ENCODE data around the gene TEX22. TPM values are rescaled to one million over a fixed set of nuclear protein-coding genes. Genes with fewer than 3 reads are reported as not detected.

TEX22 gene
- total RNA-seq, 1 donor from 2014 or later = not detected

GRCh38 chr14:105416671-105417070, 18.3 kb downstream of the TEX22 start:
- TF ChIP-seq CTCF (IDR thresholded peaks at IDR 0.05) = no peak
- DNase-seq (ENCODE audit: low spot score in 2 of 2) = no peak
- Histone ChIP-seq H3K9me3 (no peaks in the 10 kb centered on the region), H3K27me3 (no peaks in the 10 kb centered on the region), H3K27ac (no peak overlapping the region), H3K4me3 (no peak overlapping the region), H3K36me3 (no peaks in the 10 kb centered on the region), H3K4me1 (peaks cover 10 to 27% of the 10 kb centered on the region in 2 donors)
- intact Hi-C loops (cut with DNase I) = loop anchor here (10.0 kb wide), 1 partner anchor 172 kb away; the partner anchor contains the start of gene BTBD6

- Histone ChIP-seq H3K9me3 (no peaks in the 10 kb centered on the region), H3K36me3 (no peaks in the 10 kb centered on the region), H3K4me1 (peaks cover 10 to 32% of the 10 kb centered on the region in 2 donors), H3K27me3 (no peaks in the 10 kb centered on the region), H3K4me3 (no peak overlapping the region), H3K27ac (no peak overlapping the region)
- no peak for DNase-seq (ENCODE audit: low spot score in 2 of 2)
- intact Hi-C loops (cut with DNase I) = loop anchor here (2.0 to 10.0 kb wide), 3 partner anchors 63 to 173 kb away; partner anchors contain the start of genes BTBD6 and TEDC1
- no peak for TF ChIP-seq CTCF (IDR thresholded peaks at IDR 0.05)
These were observed 19.4 kb downstream of the TEX22 start for GRCh38 chr14:105417690-105418121.

GRCh38 chr14:105418269-105419194, 20.2 kb downstream of the TEX22 start:
- Histone ChIP-seq H3K9me3 (no peaks in the 10 kb centered on the region), H3K4me3 (peak overlapping the region; percentile 70 to 88), H3K4me1 (peaks cover 10 to 32% of the 10 kb centered on the region in 2 donors), H3K36me3 (no peaks in the 10 kb centered on the region), H3K27ac (no peak overlapping the region), H3K27me3 (no peaks in the 10 kb centered on the region)
- TF ChIP-seq CTCF (IDR thresholded peaks at IDR 0.05) = no peak
- intact Hi-C loops (cut with DNase I) = loop anchor here (2.0 to 10.0 kb wide), 3 partner anchors 62 to 174 kb away; partner anchors contain the start of genes BTBD6 and TEDC1
- no peak for DNase-seq (ENCODE audit: low spot score in 2 of 2)

GRCh38 chr14:105419195-105420091, 21.1 kb downstream of the TEX22 start, which contains the start of gene MTA1:
Gene MTA1, plus strand, starts transcription at chr14:105419827. Its CDS starts 209 bp downstream, at chr14:105420036.
- H3K4me3 ChIP-seq = peak within 1 kb of the TSS; percentile 70 to 88
- H3K9me3 ChIP-seq = no peaks in the 10 kb centered on the region
- H3K4me1 ChIP-seq = peaks cover 10 to 29% of the 10 kb centered on the region in 2 donors
- no peaks in the 10 kb centered on the region for H3K27me3 ChIP-seq
- intact Hi-C loops (cut with DNase I) = loop anchor here (2.0 to 10.0 kb wide), 3 partner anchors 61 to 175 kb away; partner anchors contain the start of genes BTBD6 and TEDC1
- DNase-seq (ENCODE audit: low spot score in 2 of 2) = no peak
- TF ChIP-seq CTCF (IDR thresholded peaks at IDR 0.05) = no peak
- peak within 1 kb of the TSS; percentile 65 to 66 for H3K27ac ChIP-seq
- H3K36me3 ChIP-seq = no peaks in the 10 kb centered on the region

Data from ascending aorta (tissue), 2 donors.